T-helper 2 cell treated with Interferon-gamma antibody and Interleukin-4, amounts not matched to agents 5 μg/mL and 100 μg/mL, for 36 hours (primary cell): Measurements from ENCODE around the gene FABP6.

ENCODE experiments used
- DNase-seq: peaks from one replicate; pipeline ENCODE4 v3.0.0; 2021; ENCODE audit warnings: low spot score
- H3K27ac Mint-ChIP-seq: one replicate; pipeline ENCODE4 v1.8.0; 2021; ENCODE audit warnings: mild to moderate bottlenecking, mixed read lengths
- H3K27me3 Mint-ChIP-seq: one replicate; pipeline ENCODE4 v1.8.0; 2021; ENCODE audit warnings: low read depth, mixed read lengths
- H3K36me3 Mint-ChIP-seq: one replicate; pipeline ENCODE4 v1.8.0; 2021; ENCODE audit warnings: low read depth, mixed read lengths
- H3K4me1 Mint-ChIP-seq: one replicate; pipeline ENCODE4 v1.8.0; 2021; ENCODE audit warnings: low read depth, mixed read lengths
- H3K4me3 Mint-ChIP-seq: one replicate; pipeline ENCODE4 v1.8.0; 2022; ENCODE audit warnings: mild to moderate bottlenecking, moderate library complexity, mixed read lengths
- H3K9me3 Mint-ChIP-seq: one replicate; pipeline ENCODE4 v1.8.0; 2021; ENCODE audit warnings: mixed read lengths

The FABP6 gene

DNA sequence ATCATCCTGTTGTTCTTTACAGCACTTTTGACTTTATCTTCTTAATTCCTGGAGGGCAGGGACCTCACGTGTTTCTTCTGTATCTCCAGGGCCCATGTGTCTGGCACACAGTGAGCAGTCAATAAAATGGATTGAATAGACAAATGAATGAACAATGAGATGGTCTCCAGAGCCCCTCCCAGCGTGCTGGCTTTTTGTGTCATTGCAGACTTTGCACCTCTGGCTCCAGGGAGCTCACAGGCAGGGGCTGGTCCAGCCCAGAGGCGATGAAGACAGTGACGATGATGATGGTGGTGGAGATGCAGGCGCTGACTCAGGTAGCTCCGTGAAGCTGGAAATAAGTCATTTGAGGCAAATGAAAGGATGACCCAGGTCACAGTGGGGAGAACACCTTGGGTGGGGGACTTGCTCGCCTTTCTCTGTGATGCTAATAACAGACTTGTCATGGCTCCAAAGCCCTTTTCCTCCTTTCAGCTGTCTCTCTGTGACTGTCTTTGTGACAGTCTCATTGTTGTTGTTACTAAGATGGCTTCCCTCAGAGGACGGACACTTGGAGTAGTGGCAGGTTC is 30.4 kb upstream of the FABP6 start:
- Mint-ChIP-seq H3K9me3 (no peaks in the 10 kb centered on the region), H3K4me3 (no peak overlapping the region), H3K27me3 (peaks cover 16% of the 10 kb centered on the region), H3K27ac (no peak overlapping the region), H3K4me1 (peaks cover 5% of the 10 kb centered on the region), H3K36me3 (no peaks in the 10 kb centered on the region)
- DNase-seq = no peak

DNA sequence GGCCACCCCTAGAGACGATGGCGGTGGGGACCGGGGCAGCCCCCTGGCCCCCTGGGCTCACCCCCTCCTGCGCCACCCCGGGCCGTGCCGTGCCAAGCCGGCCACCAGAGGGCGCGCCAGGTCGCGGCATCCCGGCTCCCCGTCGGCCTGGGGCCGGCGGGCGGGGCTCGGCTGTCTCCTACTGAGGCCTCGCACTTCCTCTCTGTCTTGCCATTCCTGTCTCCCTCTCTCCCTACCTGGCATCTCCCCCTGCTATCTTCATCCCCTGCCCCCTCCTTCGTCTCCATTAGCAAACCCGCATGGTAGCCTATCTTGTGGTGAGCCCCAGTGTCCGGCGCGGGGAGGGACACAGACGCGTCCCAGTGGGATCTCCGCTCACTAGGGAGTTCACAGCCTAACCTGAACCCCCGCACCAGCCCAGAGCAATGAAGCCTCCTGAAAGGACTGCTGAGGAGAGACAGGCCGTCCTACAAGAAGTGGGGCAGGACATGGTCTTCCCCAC is 29.8 kb upstream of the FABP6 start:
- peak overlapping the region; percentile 76 for H3K4me3 Mint-ChIP-seq
- H3K27me3 Mint-ChIP-seq = peaks cover 16% of the 10 kb centered on the region
- H3K9me3 Mint-ChIP-seq = no peaks in the 10 kb centered on the region
- no peak overlapping the region for H3K27ac Mint-ChIP-seq
- peak; percentile 62 for DNase-seq
- peaks cover 5% of the 10 kb centered on the region for H3K4me1 Mint-ChIP-seq
- no peaks in the 10 kb centered on the region for H3K36me3 Mint-ChIP-seq

DNA sequence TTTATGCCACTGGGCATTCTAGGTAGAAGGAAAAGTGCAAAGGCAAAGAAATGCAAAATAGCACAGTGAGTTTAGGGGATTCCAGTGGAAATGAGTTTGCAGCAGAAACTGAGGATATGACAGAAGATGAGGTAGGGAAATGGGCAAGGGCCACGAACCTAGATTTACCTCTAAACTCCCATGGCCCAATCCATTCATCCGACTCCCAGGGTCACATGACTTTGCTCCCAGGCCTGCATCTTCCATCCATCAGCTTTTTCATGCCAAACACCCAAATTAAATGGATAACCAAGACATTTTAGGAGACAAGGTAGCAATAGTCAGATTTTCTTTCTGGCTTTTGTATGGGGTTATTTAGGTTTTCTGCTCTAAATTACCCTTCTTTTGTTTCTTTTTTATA is 22.2 kb upstream of the FABP6 start:
- DNase-seq = no peak
- Mint-ChIP-seq H3K9me3 (no peaks in the 10 kb centered on the region), H3K36me3 (no peaks in the 10 kb centered on the region)

DNA sequence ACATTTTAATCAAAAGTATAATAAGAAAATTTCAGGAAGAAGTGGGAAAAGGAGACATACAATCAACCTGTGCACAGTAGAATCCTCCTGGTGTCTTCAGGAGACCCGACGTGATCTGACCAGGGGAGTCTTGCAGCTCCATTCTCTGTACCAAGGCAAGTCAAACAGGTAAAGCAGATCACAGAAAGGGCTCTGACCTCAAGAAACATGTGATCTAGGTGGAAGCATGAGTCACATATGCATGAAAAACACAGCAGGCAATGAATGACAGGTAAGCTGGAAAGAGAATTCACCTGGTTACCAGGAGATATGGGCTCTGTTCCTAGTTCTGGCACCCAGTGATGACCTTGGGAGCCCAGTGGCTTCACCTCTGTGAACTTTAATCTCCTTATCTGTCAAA is 19.4 kb upstream of the FABP6 start:
- Mint-ChIP-seq H3K9me3 (no peaks in the 10 kb centered on the region), H3K36me3 (no peaks in the 10 kb centered on the region), H3K27ac (no peak overlapping the region), H3K4me1 (no peaks in the 10 kb centered on the region), H3K27me3 (no peaks in the 10 kb centered on the region), H3K4me3 (no peak overlapping the region)
- no peak for DNase-seq

More for the DNA sequence above, 22.2 kb upstream of the FABP6 start:
- Mint-ChIP-seq H3K27ac (no peak overlapping the region), H3K4me3 (no peak overlapping the region), H3K4me1 (no peaks in the 10 kb centered on the region), H3K27me3 (no peaks in the 10 kb centered on the region)

DNA sequence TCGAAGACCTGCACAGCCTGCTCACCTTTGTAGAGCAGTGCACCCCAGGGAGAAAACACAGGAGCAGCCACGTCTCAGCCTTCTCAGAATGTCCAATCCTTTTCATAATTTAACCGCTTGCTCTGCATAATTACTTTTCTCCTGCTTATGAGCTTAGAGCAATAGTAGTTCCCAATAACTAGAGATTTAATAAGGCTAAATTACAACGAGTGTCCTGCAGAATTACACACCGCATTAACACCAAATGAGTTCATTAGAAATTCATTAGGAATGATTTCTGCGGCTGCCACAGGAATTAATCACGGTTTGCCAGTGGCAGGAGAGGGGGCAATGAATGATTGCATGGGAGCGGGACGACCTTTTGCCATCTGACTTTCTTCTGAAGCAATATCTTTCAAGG is 18.7 kb upstream of the FABP6 start:
- Mint-ChIP-seq H3K4me3 (no peak overlapping the region), H3K4me1 (no peaks in the 10 kb centered on the region), H3K9me3 (no peaks in the 10 kb centered on the region), H3K27me3 (no peaks in the 10 kb centered on the region), H3K27ac (no peak overlapping the region), H3K36me3 (no peaks in the 10 kb centered on the region)
- no peak for DNase-seq

DNA sequence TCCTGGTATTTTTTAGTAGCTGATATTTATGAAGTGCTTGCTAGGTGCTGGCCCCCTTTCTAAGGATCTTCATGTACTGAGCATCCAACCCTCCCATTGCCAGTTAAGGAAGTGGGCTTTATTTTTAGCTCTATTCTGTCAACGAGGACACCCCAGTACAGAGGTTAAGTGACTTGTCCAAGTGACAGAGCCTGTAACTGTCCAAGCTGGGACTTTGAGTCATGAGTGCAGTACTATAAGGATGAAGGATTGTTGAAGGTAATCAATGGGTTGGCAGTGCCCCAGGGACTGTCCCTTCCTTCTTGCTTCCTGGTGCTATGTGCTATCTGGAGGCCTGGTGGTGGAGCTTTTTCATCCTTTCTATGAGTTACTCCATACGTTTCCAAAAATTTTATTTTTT is 18.0 kb upstream of the FABP6 start:
- H3K9me3 Mint-ChIP-seq = no peaks in the 10 kb centered on the region
- peaks cover 3% of the 10 kb centered on the region for H3K27me3 Mint-ChIP-seq
- H3K36me3 Mint-ChIP-seq = no peaks in the 10 kb centered on the region
- no peak for DNase-seq
- H3K27ac Mint-ChIP-seq = no peak overlapping the region
- H3K4me3 Mint-ChIP-seq = no peak overlapping the region
- H3K4me1 Mint-ChIP-seq = no peaks in the 10 kb centered on the region

DNA sequence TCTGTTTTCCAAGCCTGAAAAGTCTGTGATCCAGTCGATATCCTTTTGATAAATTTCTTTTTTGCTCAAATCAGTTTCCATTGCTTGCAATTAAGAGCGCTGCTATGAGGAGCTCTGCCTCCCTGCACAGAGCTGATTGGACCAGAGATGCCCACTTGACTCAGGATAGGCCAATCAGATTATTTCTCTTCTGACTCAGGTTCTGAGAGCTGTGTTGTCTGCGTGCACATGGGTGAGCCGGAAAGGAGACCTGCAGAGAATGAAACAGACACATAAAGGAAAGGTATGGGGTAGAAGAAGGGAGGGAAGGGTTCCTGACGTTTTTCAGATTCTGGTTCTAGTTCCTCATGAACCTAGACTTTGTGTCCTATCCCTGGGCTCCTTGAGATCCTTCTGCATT is 15.8 kb upstream of the FABP6 start:
- Mint-ChIP-seq H3K36me3 (no peaks in the 10 kb centered on the region), H3K9me3 (no peaks in the 10 kb centered on the region), H3K4me1 (no peaks in the 10 kb centered on the region), H3K27ac (no peak overlapping the region), H3K4me3 (no peak overlapping the region), H3K27me3 (peaks cover 6% of the 10 kb centered on the region)
- no peak for DNase-seq

DNA sequence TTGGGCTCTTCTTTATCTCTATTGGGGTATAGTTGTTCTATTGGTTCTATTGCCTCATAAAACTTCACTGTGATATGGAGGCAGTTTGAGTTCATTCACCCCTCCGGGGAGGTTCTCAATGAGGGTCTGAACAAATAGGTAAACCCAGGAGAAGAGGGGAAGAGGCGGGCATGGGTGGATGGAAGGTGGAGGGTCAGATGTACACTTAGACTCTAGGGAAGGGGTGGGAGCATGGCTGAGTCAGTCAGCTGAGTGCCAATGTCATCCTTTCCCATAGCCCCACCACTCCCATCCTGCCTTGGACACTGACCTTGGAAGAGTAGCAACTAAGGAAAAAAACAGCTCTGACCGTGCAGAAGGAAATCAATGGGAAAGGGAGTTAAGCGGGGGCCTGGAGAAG is 9.9 kb upstream of the FABP6 start:
- Mint-ChIP-seq H3K27me3 (peaks cover 11% of the 10 kb centered on the region), H3K36me3 (no peaks in the 10 kb centered on the region), H3K9me3 (no peaks in the 10 kb centered on the region), H3K4me1 (no peaks in the 10 kb centered on the region), H3K27ac (no peak overlapping the region), H3K4me3 (no peak overlapping the region)
- no peak for DNase-seq

DNA sequence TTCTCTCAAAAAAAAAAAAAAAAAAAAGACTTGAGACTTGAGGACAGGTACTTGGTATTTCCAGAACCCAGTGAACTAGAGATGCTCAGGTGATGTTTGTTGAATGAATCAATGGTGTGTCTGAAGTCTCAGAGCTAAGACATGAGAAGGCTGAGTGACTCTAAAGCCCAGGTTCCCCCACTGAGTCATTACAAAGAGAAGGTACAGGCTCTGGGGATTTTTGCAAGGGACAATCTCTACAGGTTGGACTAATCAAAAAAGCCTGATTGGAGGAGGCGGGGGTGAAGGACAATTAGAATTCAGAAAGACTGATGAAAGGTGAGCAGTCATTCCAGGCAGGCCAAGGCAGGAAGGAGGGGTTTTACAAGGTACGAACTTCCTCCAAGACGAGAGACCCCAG is 8.2 kb upstream of the FABP6 start:
- no peak for DNase-seq
- H3K36me3 Mint-ChIP-seq = no peaks in the 10 kb centered on the region
- H3K4me3 Mint-ChIP-seq = no peak overlapping the region
- no peak overlapping the region for H3K27ac Mint-ChIP-seq
- peaks cover 9% of the 10 kb centered on the region for H3K27me3 Mint-ChIP-seq
- no peaks in the 10 kb centered on the region for H3K9me3 Mint-ChIP-seq
- H3K4me1 Mint-ChIP-seq = no peaks in the 10 kb centered on the region

DNA sequence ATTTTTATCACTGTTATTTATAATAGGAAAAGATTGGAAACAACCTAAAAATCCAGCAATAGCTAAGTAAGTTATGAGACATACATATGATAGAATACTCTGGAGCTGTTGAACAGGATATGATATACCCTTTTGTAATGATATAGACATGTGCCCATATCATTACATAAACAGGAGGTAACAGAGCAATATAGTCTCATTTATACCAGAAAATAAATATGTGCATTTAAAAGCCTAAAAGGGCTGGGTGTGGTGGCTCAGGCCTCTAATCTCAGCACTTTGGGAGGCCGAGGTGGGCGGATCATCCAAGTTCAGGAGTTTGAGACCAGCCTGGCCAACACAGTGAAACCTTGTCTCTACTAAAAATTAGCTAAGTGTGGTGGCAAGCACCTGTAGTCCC is 2.3 kb upstream of the FABP6 start:
- Mint-ChIP-seq H3K4me3 (no peak overlapping the region), H3K4me1 (no peaks in the 10 kb centered on the region), H3K27ac (no peak overlapping the region), H3K27me3 (no peaks in the 10 kb centered on the region), H3K9me3 (no peaks in the 10 kb centered on the region), H3K36me3 (no peaks in the 10 kb centered on the region)
- DNase-seq = no peak

DNA sequence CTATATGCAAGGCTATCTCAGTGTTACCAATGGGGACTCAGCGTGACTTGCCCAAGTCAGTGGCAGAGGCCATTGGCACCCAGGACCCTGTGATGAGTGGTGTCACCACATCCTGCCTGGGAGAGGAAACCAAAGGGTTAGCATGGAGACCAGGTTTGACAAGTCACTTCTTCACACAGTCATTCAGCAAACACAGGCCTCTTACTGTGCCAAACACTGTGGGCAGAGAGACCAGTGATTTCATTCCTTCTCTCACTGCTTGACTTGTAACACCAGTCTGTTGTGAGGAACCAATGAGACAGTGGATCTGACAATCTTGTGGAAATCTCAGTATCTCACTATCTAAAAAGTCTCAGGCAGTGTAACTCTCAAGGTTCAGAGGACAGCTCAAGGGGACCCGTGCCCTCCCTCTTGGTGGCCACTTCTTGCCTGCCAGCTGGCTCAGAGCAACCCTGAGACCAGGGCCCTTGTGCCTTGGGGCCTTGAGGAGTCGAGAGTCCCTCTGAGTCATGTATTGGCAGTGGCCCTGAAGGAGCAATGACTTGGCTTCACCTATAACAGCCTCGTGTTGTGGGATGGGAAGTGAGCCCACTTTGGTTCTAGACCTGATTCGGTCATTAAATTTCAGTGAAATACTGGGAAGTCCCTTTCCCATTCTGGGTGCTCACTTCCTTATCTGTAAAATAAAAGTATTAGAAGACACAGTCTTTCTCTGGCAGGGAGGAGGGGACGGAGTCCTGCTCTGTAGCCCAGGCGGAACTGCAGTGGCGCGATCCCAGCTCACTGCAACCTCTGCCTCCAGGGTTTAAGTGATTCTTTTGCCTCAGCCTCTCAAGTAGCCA is 1.6 kb downstream of the FABP6 start:
- H3K9me3 Mint-ChIP-seq = no peaks in the 10 kb centered on the region
- no peaks in the 10 kb centered on the region for H3K4me1 Mint-ChIP-seq
- no peak overlapping the region for H3K4me3 Mint-ChIP-seq
- H3K27ac Mint-ChIP-seq = no peak overlapping the region
- no peak for DNase-seq
- no peaks in the 10 kb centered on the region for H3K27me3 Mint-ChIP-seq
- H3K36me3 Mint-ChIP-seq = no peaks in the 10 kb centered on the region

DNA sequence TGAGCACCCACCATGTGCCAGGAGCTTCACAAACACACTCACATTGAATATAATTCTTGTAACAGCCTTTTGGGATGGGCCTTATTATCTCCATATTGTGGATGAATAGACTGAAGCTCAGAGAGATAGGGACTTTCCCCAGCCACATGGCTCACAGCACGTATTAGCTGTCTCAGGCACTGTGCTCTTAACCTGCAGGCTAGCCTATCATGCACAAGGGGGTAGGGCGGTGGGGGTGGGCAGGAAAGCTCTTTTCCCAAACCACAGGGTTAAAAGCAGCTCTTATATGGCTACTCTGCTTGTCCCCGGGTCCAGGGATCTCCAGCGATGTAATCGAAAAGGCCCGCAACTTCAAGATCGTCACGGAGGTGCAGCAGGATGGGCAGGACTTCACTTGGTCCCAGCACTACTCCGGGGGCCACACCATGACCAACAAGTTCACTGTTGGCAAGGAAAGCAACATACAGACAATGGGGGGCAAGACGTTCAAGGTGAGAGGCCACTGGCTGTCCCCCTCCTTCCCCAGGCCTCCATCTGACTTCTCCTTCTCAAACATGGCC is 2.6 kb downstream of the FABP6 start:
- Mint-ChIP-seq H3K36me3 (no peaks in the 10 kb centered on the region), H3K4me3 (no peak overlapping the region), H3K9me3 (no peaks in the 10 kb centered on the region), H3K27ac (no peak overlapping the region), H3K4me1 (no peaks in the 10 kb centered on the region), H3K27me3 (no peaks in the 10 kb centered on the region)
- no peak for DNase-seq

DNA sequence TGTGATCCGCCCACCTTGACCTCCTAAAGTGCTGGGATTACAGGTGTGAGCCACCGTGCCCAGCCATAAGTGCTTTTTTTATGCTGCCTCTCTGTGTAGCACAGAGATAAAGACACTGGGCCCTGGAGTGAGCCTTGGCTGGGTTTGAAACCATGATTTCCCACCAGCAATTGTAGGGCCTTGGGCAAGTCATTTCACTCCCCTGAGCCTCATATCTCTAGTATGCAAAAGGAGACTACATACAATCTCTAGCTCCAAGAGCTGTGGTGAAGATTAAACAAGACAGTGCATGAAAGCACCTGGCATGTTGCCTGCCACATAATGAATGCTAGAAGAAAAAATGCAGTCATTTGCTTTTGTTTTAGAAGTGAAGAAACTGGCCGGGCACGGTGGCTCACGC is 3.9 kb downstream of the FABP6 start:
- Mint-ChIP-seq H3K9me3 (no peaks in the 10 kb centered on the region), H3K4me1 (no peaks in the 10 kb centered on the region), H3K4me3 (no peak overlapping the region), H3K27ac (no peak overlapping the region), H3K36me3 (no peaks in the 10 kb centered on the region), H3K27me3 (no peaks in the 10 kb centered on the region)
- DNase-seq = no peak

DNA sequence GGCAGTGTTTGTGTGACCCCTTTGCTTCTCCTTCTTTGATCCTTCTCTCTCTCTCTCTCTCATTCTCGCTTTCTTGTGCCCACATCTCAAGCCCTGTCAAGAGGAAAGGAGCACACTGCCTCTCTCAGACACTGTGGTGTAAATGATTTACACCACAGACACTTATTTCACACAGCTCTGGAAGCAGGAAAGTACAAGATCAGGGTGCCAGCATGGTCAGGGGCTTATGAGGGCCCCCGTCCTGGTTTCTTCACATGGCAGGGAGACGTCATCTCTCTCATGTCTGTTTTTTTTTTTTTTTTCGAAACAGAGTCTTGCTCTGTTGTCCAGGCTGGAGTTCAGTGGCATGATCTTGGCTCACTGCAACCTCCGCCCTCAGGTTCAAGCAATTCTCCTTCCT is 6.4 kb downstream of the FABP6 start:
- no peak overlapping the region for H3K27ac Mint-ChIP-seq
- H3K27me3 Mint-ChIP-seq = no peaks in the 10 kb centered on the region
- H3K4me3 Mint-ChIP-seq = no peak overlapping the region
- H3K9me3 Mint-ChIP-seq = no peaks in the 10 kb centered on the region
- H3K36me3 Mint-ChIP-seq = no peaks in the 10 kb centered on the region
- DNase-seq = no peak
- no peaks in the 10 kb centered on the region for H3K4me1 Mint-ChIP-seq
